Measurements from ENCODE around the gene RGL1.

RGL1 gene

DNA sequence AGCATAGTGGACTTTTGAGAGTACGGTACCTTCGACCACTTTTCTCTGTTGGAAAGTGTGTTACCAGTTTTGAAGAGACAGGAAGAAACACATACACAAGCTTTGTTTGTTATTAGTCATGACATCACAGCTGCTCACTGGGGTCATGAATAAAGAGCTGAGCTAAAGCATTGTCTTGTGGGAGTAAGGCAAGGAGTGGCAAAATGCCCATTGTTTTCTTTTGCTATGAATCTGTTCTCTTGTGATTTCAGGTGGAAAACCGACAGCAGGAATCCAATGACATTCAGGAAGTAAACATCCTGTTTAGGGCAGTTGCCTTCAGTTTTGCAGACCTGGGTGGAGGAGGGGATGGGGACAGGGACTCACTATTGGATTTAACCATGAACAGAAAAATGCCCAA is 66.2 kb downstream of the RGL1 start:
- DNase-seq, result no peak

DNA sequence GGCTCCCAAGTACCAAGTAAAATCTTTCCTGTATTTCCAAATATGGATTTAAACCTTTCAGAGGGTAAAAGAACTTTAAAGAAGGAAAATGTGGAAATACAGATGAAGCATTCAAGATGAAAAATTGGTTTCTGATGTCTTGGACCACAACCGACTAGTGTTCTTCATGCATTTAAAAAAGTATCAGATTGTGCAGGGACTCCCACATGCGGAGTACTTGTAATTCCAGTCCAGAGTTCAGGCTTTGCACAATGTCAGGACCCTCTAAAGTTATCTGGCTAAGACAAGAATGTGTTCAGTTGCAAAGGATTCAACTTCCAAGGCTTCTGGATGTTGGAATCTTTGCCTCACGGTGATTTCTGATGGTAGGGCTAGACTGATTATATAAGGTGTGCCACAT is 66.7 kb downstream of the RGL1 start:
- no peak for DNase-seq

DNA sequence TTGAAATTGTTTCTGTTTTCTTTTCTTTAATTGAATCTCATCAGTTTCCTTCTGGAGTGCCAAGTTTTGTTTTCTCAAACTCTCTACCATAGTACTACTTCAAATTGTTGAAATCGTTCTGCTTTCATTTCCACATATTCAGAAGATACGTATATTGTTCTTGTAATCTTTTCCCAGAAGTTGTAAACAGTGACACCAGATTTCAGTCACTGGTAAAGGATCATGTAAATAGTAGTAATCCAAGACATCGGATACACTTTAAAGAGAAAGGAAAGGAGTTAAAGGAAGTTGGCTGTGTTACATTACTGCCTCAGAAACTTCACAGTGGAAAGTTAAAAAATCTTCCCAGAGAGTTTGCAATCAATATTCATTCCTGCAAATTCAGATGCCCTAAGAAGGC is 67.5 kb downstream of the RGL1 start:
- DNase-seq, result no peak

DNA sequence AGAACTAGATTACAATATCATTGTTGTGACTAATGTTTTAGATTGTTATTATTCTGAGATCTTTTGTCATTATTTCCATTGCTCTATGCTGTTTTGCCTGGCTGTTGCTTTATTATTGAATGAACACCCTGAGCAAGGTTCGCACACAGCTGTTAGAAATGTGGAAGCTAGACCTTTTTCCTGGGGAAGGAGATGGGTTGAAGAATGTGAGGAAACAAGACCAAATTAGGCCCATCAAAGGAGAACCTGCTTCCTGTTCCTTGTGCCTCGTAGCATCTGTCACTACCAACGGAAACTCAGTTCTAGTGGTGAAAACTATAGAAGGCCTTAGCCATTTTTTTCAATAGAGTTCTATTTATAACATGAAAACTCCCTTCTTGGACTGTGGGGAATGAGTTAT is 68.7 kb downstream of the RGL1 start:
- no peak for DNase-seq

DNA sequence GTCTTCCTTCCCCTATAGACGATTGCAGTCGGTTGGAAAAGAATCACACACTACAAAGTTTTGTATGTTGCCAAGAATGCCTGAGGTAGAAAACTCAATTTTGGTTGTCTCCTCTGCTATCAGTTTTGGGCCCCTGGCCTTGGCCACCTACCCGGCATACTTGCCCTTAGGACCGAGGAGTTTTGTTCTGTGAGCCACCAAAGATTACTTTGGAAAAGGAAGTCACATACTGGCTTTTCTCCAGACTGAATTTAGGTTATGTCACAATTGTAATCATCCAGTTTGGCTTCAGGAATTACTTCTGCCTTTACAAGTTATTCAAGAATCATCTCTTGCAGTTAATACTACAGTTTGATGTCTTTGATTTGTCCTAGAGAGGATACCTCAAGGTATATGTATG is 71.4 kb downstream of the RGL1 start:
- DNase-seq, result no peak

DNA sequence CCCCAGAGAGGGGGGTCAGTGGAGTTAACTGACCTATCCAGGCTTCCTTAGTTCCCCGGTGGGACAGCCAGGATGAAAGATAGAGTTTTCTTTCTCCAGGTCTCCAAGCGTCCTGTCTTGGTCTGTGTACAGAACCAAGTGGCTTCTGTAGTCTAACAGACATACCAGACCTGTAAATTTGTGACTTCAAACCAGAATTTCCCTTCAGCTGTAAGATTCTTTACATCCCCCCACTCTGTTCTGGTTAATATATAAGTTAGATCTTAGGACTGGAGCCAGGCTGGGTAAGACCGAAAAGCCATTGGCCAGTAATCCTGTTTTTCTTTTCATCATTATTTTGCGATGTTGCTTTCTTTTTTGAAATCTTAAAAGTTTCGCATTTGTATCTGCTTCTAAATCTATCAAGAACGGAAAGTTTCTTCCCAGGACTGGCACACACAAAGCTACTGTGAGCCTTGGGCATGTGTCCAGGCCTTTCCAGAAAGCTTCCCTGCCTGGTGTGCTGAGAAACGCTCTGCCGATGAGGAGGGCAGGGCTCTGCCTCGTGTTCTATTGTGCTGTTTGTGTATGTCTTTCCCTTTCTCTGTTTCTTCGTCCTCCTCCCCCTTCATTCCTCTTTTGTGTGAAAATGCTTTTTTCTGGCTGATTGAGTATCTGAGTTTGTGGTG is 72.3 kb downstream of the RGL1 start:
- DNase-seq, result no peak

DNA sequence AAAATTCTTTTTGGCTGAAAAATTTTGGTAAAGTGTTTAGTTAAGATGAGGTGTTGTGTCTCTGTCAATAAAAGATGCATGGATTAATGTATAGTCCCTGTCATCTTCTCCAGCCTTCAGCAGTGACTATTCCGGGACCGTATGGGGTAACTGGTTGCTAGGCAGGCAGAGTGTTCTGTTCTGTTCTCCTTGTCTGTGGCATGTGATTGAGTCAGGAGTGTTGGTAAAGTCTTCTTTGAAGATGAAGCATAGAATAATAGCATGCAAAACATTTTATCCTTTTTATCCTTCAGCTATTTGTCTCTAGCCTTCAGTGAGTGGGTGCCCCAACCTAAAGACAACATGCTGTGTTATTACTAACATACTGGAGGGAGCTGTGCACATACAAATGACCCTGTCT is 74.6 kb downstream of the RGL1 start:
- DNase-seq, result no peak

DNA sequence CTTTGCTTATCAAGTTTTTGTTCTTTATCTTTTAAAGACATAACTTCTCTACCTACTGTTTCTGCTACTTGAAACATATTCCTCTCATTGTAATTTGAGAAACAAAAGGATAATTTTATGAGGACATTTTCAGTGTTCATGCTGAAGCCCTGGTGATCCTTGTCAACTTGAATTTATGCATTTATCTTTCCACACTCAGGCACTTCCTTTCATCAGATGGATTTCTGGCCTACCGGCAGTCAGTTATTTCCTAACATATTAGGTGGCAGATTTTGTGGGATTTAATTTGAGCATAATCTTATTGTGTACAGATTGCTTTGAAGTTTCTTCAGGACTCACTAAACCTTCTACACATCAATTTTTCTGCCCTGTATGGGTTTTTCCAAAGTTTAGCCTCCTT is 75.0 kb downstream of the RGL1 start:
- no peak for DNase-seq

DNA sequence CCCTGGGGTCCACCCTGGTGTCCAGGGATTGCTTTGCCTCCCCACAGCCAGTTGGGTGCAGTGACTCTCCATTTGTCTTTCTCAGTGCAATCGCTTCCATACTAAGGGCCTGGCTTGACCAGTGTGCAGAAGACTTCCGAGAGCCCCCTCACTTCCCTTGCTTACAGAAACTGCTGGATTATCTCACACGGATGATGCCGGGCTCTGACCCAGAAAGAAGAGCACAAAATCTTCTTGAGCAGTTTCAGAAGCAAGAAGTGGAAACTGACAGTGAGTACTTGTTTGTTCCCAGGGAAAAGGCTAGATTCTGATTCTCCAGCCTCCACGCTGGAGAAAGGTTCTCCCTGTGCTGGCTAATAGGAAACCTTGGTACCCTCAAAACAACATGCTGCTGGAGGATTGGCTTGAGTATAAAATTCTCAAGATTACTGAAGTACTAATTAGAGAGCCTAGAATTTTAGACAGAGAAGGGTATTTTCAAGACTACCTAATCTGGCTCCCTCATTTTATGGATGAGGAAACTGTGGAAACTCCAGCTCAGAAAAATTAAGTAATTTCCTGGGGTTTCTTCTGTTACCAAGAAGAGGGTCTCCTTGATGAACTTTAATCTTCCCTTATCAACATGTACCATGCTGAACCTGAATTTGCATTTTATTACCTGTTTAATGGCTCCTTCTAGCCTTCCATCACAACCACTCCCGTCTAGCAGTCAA is 75.8 kb downstream of the RGL1 start:
- DNase-seq, result no peak

DNA sequence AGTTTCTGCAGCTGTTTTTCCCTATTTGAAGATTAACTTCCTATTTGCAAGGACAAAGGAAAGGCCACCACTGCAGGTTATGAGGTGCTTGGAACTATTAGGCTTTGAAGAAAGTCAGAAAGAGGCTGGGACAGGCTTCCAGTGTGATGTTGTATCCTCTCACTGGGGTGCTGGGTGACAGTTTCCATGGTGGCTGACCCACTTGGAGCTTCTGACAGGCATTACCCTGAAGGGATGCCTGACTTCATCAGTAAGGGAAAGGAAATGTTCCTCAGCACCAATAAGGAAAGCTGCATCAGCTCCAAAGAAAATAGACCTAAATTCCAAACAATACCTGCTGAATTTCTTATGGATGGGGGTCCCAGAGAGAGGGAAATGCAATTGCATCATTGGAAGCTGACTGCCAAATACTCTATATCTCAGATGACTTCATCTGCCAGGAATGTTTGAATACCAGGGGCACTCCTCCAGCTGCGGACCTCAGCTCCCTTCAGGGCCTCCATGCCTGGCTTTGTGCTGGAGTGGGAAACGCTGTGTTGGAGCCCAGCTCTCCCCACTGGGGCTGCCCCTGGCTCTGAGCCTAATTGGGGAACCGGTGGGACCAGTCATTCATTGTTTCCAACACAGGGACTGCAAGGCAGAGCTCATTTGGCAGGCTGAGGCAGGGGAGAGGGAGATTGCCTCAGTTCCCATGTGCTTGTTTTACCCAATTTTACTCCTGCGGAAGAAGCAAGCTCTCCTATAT is 76.6 kb downstream of the RGL1 start:
- peak; percentile 57 for DNase-seq

DNA sequence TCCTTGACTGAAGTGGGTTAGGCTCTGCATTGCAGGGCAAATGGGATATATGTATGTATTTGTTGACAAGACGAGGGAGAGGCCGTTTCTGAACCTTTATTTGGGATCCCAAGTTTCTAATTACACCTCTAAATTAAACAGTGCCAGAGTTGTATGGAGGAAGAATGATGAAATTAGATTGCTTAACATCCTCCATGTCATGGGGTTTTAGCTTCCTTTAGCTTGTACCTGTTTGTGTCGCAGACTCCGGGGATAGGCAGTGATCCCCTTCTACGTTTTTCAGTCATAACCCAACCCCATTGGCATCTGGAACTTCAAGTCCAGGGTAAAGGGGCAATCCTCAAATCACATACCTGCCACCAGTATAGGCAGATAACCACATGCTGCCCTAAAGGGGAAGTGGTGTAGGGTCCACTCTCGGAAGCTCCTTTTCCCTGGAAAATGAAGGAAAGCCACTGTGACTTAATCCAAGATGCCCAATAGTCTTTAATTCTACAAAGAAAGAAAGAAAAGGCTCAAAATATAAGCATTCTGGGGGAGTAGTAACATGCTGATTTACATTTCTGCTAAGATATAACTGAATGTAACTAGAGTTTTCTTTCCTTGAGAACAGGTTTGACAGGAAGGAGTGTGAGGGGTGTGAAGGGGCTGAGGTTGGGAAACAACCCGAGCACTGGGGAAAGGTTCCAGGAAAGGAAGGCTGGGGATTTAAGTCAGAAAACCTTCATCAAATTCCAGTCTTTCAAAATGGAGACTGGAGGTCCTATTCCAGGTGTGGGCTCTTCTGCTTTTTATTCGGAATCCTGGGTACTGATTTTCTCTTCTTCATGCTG is 77.6 kb downstream of the RGL1 start:
- DNase-seq, result no peak

DNA sequence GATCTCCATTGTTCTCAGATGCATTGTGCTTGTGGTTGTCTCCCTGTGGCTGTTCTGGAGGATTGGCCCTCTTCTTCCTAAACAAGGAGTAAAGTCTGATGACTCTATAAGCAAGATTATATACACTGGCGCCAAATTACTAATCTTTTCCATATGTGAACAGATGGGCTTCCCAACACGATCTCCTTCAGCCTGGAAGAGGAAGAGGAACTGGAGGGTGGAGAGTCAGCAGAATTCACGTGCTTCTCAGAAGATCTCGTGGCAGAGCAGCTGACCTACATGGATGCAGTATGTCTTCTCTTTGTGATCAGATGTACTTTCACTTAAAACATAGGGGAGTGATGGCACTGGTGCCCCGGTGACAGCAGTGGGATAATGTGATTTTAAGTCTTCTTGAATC is 78.7 kb downstream of the RGL1 start:
- no peak for DNase-seq

DNA sequence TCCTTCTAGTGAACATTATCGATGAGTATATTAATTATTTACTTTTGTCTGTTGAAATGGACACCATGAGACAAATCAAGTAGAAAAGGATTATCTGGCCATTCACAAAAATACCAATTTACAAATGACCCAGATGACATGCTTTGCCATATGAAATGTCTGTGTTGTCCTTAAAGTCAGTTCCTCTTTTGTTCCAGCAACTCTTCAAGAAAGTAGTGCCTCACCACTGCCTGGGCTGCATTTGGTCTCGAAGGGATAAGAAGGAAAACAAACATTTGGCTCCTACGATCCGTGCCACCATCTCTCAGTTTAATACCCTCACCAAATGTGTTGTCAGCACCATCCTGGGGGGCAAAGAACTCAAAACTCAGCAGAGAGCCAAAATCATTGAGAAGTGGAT is 79.6 kb downstream of the RGL1 start:
- no peak for DNase-seq

DNA sequence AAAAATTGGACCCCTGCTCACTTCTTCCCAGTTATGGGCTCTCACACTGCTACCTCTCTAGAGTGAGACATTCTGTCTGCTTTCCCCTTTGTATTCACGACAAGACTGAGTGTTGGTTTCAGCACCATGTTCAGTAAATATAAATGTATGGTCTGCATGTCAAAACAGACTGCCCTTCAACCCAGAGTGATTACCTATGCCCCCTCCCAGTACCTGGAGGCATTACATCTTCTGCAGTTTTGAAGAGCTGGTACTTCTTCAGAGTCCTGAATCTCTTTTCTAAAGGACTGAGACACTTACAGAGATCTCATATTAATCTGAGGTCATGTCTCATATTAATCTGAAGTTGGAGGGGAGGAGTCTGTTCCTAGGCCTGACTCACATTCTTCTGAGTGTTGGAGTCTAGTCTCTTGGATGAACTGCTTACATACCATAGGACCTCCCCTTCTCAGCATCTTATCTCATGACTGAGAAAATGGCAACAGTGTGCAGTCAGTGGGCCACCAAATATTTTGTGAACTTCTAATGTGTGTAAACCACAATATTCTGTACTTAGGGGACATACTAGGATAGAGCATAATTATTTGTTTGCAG is 80.3 kb downstream of the RGL1 start:
- DNase-seq, result no peak

DNA sequence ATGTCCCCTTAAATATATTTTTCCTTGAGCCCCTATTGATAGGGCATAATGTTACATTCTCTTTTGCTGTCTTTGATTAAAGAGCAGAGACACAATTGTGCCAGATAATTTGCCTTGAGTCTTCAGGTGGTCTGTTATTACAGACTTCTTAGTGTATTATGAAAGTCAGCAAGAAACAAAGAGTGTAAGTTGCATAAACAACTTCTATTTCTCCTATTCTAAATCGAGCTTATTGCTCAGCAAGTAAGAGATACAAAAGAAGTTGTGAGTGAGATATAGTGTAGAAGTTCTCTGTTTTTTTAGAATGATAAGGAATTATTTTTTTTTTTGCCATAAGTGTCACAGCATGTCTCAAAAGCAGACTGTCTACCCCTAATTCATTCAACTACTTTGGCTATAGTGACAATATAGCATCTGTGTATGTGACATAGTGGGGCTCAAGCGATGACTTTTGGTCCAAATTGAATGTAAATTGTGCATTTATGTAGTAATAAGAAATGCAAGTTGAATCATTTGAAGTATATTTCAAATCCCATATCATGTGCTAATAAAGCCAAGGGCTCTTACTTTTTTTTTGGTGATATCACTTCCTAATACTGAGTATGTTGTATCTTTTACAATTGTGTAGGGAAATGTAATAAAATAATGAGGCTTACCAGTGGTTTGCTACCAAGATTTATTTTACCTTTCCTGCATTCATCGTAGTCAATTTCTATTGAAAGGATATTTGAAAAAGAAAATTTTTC is 81.3 kb downstream of the RGL1 start:
- no peak for DNase-seq

DNA sequence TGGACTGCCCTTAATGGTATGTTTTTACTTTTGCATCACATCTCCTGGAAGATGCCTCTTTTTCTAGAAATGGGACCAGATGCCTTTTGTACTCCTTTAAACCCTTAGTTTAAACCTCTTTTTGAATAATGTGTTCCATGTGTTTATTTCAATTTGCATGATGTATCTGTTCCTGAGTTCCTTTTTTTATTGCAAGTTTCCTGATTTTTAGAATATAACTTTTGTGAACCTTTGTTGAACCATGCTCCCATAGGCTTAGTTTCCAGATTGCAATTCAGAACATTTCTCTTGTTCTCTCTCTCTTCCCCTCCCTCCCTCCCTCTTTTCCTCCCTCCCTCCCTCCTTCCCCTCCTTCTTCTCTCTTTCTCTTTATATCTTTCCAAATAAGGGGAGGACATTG is 81.9 kb downstream of the RGL1 start:
- DNase-seq, result no peak

DNA sequence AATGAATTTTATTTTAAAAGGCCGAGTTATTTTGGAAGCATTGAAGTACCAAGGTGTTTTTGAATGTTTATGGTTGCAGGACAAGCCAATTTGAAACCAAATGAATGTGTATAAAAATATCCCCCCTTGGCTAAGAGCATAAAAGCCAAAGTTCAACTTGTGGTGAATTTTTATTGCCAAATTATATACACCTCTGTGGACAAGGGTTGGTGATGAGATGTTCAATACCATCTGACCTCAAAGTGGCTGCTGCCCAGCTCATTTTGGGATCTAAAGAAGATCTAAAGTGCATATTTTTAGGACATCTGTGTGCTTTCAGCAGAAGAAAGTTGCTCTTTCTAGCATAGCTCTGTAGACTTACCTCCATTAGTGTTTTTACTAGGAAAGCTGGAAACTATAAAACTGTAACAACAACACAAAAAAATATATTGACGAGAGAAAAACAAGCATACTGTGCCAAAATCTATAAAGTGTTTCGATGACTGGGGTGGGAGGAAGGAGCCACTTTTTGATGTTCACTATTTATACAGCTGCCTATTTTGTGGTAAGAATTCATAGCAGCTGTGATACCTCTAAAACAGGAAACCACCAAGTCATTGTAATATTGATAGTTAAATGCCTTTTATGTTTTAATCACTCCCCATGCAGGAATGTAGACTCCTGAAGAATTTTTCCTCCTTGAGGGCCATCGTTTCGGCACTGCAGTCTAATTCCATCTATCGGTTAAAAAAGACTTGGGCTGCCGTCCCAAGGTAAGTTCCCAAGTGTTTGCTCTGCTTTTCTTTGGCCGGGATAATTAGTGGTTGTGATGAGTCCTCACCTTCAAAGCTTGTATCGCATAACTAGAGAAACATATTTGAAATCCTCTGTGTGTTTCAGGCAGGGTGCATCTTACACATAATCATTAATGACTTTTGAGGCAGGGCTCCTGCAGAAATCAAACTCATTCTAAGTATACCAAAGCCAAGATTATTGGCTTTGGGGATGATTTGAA is 83.2 kb downstream of the RGL1 start:
- no peak for DNase-seq

DNA sequence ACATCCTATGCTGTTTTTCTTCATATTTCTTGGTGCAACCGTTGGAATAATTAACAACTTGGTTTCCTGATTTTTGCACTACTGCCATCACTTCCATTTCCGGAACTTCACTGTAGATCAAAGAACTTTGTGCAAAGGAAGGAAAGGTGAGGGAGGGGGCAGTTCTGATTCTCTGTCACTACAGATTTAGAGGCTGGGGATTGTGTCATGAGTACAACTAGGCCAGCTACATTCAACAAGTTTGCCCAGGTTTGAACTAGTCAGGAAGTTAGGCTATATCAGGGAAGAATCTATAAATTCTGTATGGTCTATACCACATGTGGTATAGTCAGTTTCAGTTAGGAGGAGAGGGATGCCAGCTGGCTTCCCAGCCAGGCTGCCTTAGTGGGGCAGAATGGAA is 84.2 kb downstream of the RGL1 start:
- no peak for DNase-seq

DNA sequence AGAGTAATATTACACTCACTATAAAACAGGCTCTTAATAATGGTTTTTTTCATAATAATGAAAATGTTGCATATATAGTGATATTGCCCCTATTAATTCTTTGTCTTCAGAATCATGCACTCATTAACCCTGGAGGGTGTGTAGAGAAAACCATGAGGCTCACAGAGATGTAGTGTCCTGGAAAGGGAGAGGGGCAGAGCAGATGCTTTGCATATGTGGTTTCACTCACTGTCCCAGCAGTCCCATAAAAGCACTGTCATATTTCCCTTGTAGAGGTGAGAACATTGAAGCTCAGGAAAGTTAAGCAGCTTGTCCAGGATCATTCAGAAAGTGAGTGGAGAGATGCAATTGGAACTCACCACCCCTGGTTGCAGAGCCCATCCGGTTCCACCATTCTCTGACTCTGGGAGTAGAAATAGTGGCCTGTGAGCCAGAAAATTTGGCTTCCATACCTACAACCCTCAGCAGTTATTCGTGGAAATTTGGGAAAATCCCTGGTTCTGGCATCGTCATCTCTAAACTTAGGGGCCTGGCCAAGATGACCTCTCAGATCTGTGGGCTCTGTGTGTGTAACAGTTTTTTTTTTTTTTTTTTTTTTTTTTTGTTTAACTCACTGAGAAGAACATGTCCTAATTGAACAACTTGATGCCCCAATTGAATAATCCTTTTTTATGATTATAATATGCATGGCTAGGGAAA is 86.4 kb downstream of the RGL1 start:
- no peak for DNase-seq

DNA sequence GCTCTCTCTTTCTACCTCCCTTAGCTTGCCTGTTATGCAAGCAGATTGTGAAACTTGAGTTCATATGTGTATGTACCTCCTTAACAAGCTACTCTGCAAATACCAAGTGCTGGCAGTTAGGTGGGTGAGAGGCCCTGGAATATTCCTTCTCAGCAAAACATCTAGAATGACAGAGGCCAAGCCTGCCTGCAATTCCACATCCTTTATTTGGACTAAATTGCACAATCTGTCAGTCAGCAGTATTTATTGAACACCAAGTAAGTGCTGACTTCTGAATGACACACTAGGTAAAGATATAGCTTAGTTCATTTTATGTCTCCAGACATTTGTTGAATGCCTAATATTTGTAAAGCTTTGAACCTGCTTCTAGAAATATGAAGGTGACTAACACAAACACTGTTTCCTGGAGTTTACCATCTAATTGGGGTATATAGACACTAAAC is 87.5 kb downstream of the RGL1 start:
- no peak for DNase-seq
